ENCODE data around the gene ZNF552.

DNA sequence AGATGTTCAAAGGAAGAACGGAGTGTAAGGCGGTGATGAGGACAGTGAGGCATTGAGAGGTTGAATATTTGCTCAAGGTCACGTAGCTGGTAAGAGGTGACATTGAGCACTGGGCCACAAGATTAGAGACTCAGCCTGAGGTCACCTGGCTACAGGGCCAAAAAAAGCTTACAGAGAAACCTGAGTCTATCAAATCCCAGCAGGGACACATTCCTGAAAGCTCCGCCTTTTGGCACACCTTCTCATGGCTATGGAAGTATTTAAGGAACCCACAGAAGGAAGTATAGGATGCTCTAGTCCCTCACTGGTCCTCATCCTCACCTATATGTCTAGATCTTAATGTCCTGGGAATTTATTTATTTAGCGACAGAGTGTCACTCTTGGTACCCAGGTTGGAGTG lies 27.8 kb downstream of the ZNF552 start:
- TF ChIP-seq POLR2A (IDR thresholded peaks at IDR 0.05): no peak
- TF ChIP-seq, protein P1, sequence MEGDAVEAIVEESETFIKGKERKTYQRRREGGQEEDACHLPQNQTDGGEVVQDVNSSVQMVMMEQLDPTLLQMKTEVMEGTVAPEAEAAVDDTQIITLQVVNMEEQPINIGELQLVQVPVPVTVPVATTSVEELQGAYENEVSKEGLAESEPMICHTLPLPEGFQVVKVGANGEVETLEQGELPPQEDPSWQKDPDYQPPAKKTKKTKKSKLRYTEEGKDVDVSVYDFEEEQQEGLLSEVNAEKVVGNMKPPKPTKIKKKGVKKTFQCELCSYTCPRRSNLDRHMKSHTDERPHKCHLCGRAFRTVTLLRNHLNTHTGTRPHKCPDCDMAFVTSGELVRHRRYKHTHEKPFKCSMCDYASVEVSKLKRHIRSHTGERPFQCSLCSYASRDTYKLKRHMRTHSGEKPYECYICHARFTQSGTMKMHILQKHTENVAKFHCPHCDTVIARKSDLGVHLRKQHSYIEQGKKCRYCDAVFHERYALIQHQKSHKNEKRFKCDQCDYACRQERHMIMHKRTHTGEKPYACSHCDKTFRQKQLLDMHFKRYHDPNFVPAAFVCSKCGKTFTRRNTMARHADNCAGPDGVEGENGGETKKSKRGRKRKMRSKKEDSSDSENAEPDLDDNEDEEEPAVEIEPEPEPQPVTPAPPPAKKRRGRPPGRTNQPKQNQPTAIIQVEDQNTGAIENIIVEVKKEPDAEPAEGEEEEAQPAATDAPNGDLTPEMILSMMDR (IDR thresholded peaks at IDR 0.05): no peak
- no peak for TF ChIP-seq POLR2AphosphoS5 (IDR thresholded peaks at IDR 0.05)

Data from suprapubic skin (tissue), 4 donors.